ENCODE measurements around the gene KLK1.
A peak's percentile ranks its signal among the peaks of the same experiment; 100 is the strongest.
"Not testable (repeated sequence)": the region's sequence is repeated elsewhere in the genome, so short reads cannot be mapped to it uniquely, and the experiment has no call there.

KLK1 gene

GRCh38 chr19:50812474-50812873, 11.1 kb downstream of the KLK1 start:
- no peak for DNase-seq

GRCh38 chr19:50811622-50812238, 11.9 kb downstream of the KLK1 start:
- DNase-seq: not testable (repeated sequence)

- DNase-seq: no peak
Observed at GRCh38 chr19:50808856-50809255, 14.7 kb downstream of the KLK1 start.

- DNase-seq: peak; percentile 99
Observed at GRCh38 chr19:50804420-50805272, 18.9 kb downstream of the KLK1 start.

- DNase-seq: peak; percentile 62
Observed at GRCh38 chr19:50803633-50804419, 19.8 kb downstream of the KLK1 start.

GRCh38 chr19:50801107-50801506, 22.5 kb downstream of the KLK1 start:
- DNase-seq: no peak

- DNase-seq: no peak
Observed at GRCh38 chr19:50799547-50799851, 24.1 kb downstream of the KLK1 start.

- DNase-seq: no peak
Observed at GRCh38 chr19:50798659-50799546, 24.7 kb downstream of the KLK1 start.

- DNase-seq: no peak
Observed at GRCh38 chr19:50797781-50798658, 25.6 kb downstream of the KLK1 start.

- DNase-seq: no peak
Observed at GRCh38 chr19:50797429-50797780, 26.2 kb downstream of the KLK1 start.

- no peak for DNase-seq
Observed at GRCh38 chr19:50796634-50797428, 26.8 kb downstream of the KLK1 start.

- peak; percentile 35 for DNase-seq
Observed at GRCh38 chr19:50796128-50796633, 27.4 kb downstream of the KLK1 start.

GRCh38 chr19:50795664-50796073, 27.9 kb downstream of the KLK1 start:
- peak; percentile 35 for DNase-seq

- DNase-seq: peak; percentile 68
Observed at GRCh38 chr19:50794876-50795663, 28.5 kb downstream of the KLK1 start.

- peak; percentile 85 for DNase-seq
Observed at GRCh38 chr19:50794074-50794875, 29.3 kb downstream of the KLK1 start.

GRCh38 chr19:50793558-50794065, 30.0 kb downstream of the KLK1 start:
- peak; percentile 44 for DNase-seq

GRCh38 chr19:50792272-50793250, 31.0 kb downstream of the KLK1 start:
- no peak for DNase-seq
